GM19467 (cell line): Measurements from ENCODE around the gene ABL2.

Experiments used
- ATAC-seq: cut with Tn5 transposase; IDR thresholded peaks from one replicate; pipeline ENCODE4 v1.9.1; 2021; ENCODE audit warnings: mild to moderate bottlenecking, moderate library complexity; ENCODE audit not compliant: unreplicated experiment

Gene ABL2

DNA sequence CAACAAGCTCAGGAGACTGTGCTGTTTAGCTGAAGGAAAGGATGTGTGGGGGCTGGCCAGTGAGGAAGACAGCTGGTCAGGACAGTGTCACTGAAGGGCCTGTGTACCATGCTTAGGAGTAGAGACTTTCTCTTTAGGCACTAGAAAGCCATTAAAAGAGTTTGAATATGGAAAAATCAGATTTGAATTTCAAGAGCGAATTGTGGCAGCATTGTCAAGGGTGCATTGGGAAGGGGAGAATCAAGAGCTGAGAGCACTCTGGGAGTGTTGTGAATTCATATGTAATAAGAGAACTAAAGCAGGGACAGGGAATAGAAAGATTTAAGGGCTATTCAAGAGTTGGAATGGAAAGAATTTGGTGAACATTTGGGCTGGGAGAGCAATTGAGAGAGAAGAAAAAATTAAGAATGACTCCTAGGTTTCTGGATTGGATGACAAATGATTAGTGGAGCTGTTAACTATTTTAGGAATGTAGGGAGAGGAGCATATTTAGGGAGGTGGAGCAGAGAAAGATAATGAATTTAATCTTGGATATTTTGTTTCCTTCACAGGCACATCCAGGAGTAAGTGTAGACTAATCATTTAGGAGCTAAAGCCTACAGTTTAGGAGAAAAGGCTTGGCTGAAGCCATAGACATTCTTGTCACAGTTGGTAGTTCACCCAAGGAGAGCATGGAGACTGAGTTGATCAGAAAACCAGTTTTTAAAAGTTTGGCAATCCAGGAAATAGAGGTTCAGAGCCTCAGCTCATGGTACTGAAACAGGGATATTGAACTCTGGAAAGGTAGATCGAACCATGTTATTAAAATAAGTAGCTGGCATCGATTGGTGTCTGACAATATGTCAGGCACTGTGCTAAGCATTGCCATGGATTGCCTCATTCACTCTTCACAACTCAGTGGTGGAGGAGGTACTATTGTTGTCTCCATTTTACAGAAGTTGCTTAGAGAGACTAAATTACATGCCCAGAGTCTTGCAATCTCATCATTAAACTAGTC lies 170.7 kb downstream of the ABL2 start:
- ATAC-seq = no peak

DNA sequence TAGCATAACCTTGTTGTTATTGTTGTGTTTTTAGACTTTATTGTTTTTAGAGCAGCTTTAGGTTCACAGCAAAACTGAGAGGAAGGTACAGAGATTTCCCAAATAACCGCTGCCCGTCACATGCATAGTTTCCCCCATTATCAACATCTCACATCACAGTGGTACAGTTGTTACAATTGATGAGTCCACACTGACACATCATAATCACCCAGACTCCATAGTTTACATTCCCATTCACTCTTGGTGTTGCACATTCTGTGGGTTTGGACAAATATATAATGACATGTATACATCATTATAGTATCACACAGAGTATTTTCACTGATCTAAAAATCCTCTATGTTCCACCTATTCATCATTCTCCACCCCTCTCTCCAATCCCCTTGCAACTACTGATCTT lies 173.5 kb downstream of the ABL2 start:
- ATAC-seq = no peak

DNA sequence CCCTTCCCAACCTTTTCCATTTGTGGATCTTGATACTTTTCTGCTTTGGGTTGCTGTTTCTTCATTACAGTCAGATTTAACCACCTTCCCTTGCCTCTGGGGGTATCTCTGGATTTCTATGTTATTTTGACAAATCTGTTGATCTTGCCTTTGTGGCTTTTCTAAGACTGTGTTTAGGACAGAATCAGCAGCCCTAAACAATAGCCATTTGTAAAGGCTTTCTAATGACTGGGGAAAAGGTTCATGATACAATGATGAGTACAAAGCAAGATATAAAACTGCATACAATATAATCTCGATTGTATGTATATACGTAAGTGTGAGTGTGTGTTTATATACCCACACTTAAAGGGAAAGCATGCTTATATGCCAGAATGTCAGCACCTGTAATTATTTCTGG lies 176.0 kb downstream of the ABL2 start:
- no peak for ATAC-seq

DNA sequence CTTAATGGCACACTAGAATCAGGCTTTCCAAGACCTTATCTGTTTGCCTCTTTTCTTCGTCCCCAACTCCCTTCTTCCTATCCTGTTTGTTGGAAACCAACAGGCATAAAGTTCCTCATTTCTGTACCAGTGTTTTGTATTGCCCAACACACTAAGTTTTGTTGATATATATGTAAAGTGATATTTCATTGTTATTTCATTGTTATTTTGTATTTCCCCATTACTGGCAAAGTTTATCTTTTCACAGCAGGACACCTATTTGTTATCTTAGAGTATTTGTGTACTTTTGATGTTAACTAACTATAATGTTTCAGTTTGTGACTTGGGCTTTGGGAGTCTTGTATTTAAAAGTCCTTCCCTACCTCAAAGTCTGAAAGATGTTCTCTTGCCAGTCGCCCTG lies 176.7 kb downstream of the ABL2 start:
- ATAC-seq = no peak
